GM23248 (cell line): Measurements from ENCODE around the gene DPP10. TPM values are rescaled to one million over a fixed set of nuclear protein-coding genes. Genes with fewer than 3 reads are reported as not detected.

Experiments used
- DNase-seq: peaks from one replicate; pipeline ENCODE4 v3.0.0-alpha.2; 2015
- H2AFZ ChIP-seq: fragments of 200-600 bp; sonication (generic); 2 replicates; pipeline ENCODE4 v1.6.1; 2016; ENCODE audit warnings: antibody characterized with exemption
- H3F3A ChIP-seq: fragments of 200-600 bp; sonication (generic); 2 replicates; pipeline ENCODE4 v1.6.1; 2016; ENCODE audit warnings: mild to moderate bottlenecking, antibody characterized with exemption, mixed run types; ENCODE audit not compliant: insufficient read depth
- H3K27ac ChIP-seq: fragments of 200-600 bp; sonication (generic); 2 replicates; pipeline ENCODE4 v1.5.1; 2016; ENCODE audit warnings: mild to moderate bottlenecking
- H3K27me3 ChIP-seq: fragments of 200-600 bp; sonication (generic); replicated peaks from 2 replicates; pipeline ENCODE4 v1.6.1; 2016; ENCODE audit warnings: mild to moderate bottlenecking; ENCODE audit not compliant: insufficient read depth
- H3K36me3 ChIP-seq: fragments of 200-600 bp; sonication (generic); 2 replicates; pipeline ENCODE4 v1.6.1; 2016; ENCODE audit warnings: low read depth, mild to moderate bottlenecking
- H3K4me1 ChIP-seq: fragments of 200-600 bp; sonication (generic); 2 replicates; pipeline ENCODE4 v1.6.1; 2016; ENCODE audit warnings: mild to moderate bottlenecking; ENCODE audit not compliant: insufficient read depth
- H3K4me2 ChIP-seq: fragments of 200-600 bp; sonication (generic); one replicate; pipeline ENCODE4 v1.6.1; 2016; ENCODE audit warnings: mild to moderate bottlenecking; ENCODE audit not compliant: unreplicated experiment
- H3K4me3 ChIP-seq: fragments of 200-600 bp; sonication (generic); 2 replicates; pipeline ENCODE4 v1.5.1; 2016; ENCODE audit warnings: mild to moderate bottlenecking
- H3K79me2 ChIP-seq: fragments of 200-600 bp; sonication (generic); 2 replicates; pipeline ENCODE4 v1.6.1; 2016; ENCODE audit warnings: mild to moderate bottlenecking; ENCODE audit not compliant: insufficient read depth
- H3K9ac ChIP-seq: fragments of 200-600 bp; sonication (generic); 2 replicates; pipeline ENCODE4 v1.6.1; 2016; ENCODE audit warnings: mild to moderate bottlenecking
- H3K9me2 ChIP-seq: fragments of 200-600 bp; sonication (generic); 2 replicates; pipeline ENCODE4 v1.6.1; 2016; ENCODE audit warnings: mixed run types, mild to moderate bottlenecking, moderate library complexity; ENCODE audit not compliant: insufficient read depth
- H3K9me3 ChIP-seq: fragments of 200-600 bp; sonication (generic); one replicate; pipeline ENCODE4 v1.6.1; 2017; ENCODE audit warnings: low read depth
- H4K20me1 ChIP-seq: fragments of 200-600 bp; sonication (generic); 2 replicates; pipeline ENCODE4 v1.6.0; 2016; ENCODE audit not compliant: insufficient read depth
- EZH2 ChIP-seq: fragments of 200-600 bp; sonication (generic); IDR thresholded peaks from 2 replicates; pipeline ENCODE4 v1.6.1; 2018; ENCODE audit warnings: antibody characterized with exemption, mild to moderate bottlenecking; ENCODE audit not compliant: insufficient read depth, poor library complexity, severe bottlenecking
- EZH2phosphoT487 ChIP-seq: fragments of 200-600 bp; sonication (generic); IDR thresholded peaks from 2 replicates; pipeline ENCODE4 v1.6.1; 2018; ENCODE audit warnings: antibody characterized with exemption, moderate library complexity, mild to moderate bottlenecking, low read depth; ENCODE audit not compliant: insufficient read depth
- WGBS, 2 experiments: methylation state at CpG; one replicate each; pipeline ENCODE4 v1.1.6; 2015 to 2017; ENCODE audit warnings: low lambda C conversion rate in 2 of 2, low coverage in 1 of 2; ENCODE audit errors: missing lambda C conversion rate in 2 of 2; 5-methylcytosine and 5-hydroxymethylcytosine counted together
- in situ Hi-C: fragments of 300-500 bp; cut with MboI; formaldehyde crosslinking; loops from 2 replicates; pipeline ENCODE4 v1.15.0; 2020
- polyA plus RNA-seq: library from polyadenylated mRNA; unstranded; fragments of >200 nt; fragmentation: Nextera tagmentation; extraction: Ambion mirVana; gene quantifications from 2 replicates; pipeline ENCODE4 v1.2.1, GENCODE V29; 2016
- total RNA-seq: library from RNA; depleted of rRNA; stranded (reverse); fragments of >200 nt; shearing (Covaris generic); gene quantifications from 2 replicates; pipeline ENCODE4 v1.2.3, GENCODE V29; 2014

DPP10 gene
- total and polyA plus RNA-seq, 2 experiments from 2014 or later: not detected

DNA sequence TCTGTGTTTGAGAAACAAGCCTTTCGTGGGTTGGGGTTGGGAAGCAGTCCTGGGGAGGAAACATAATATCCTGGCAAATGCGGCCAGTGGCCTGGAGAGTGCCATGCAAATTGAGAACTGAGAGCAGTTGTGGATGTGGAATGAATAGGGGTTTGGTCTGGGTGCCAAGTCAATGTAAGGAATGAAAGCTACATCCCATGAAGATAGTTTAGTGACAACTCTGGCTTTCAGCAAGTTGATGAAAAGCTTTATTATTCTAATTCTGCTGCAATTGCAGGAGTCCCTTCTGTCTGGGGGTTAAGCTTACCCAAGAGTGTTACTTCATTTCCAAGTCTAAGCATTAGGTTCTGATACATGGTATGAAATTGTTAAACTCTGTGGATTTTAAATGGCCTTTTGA, 771.6 kb downstream of the DPP10 start:
- Histone ChIP-seq H3K4me2 (no peak overlapping the region), H3K27me3 (no peaks in the 10 kb centered on the region), H3F3A (no peaks in the 10 kb centered on the region), H3K9ac (no peak overlapping the region), H3K9me2 (no peaks in the 10 kb centered on the region), H3K79me2 (no peaks in the 10 kb centered on the region), H3K9me3 (no peaks in the 10 kb centered on the region), H3K4me3 (no peak overlapping the region), H4K20me1 (no peaks in the 10 kb centered on the region), H3K27ac (no peak overlapping the region), H2AFZ (no peak overlapping the region), H3K36me3 (no peaks in the 10 kb centered on the region), H3K4me1 (no peaks in the 10 kb centered on the region)
- in situ Hi-C loops: no loop called here
- no peak for DNase-seq
- WGBS, 2 experiments: 22 to 26% methylated on average over 2 of the region's 2 CpGs
- no peak for TF ChIP-seq EZH2phosphoT487
- TF ChIP-seq EZH2: no peak

DNA sequence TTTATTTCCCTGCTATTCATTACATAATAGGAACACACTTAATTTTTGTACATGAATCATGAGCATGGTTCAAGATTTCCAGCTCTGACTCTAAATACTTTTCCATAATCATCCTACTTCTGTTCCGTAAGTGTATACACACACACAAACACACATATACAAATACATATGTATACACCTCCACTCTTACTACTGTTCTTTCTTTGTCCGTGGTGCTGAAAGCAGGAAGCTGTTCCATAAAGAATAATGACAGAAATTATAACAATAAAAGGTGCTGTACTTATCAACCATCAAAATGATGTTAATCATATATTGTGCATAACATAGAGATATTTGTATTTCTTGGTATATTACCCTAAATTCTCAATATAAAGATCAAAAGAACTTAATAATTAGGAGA, 776.9 kb downstream of the DPP10 start:
- Histone ChIP-seq H3K27ac (no peak overlapping the region), H3K4me1 (no peaks in the 10 kb centered on the region), H3K4me2 (no peak overlapping the region), H4K20me1 (no peaks in the 10 kb centered on the region), H3K79me2 (no peaks in the 10 kb centered on the region), H3F3A (no peaks in the 10 kb centered on the region), H3K36me3 (no peaks in the 10 kb centered on the region), H3K27me3 (no peaks in the 10 kb centered on the region), H3K9ac (no peak overlapping the region), H3K9me3 (no peaks in the 10 kb centered on the region), H3K4me3 (no peak overlapping the region), H3K9me2 (no peaks in the 10 kb centered on the region), H2AFZ (no peak overlapping the region)
- in situ Hi-C loops: no loop called here
- DNase-seq: no peak
- WGBS, 2 experiments: 35 to 43% methylated on average over 2 of the region's 2 CpGs
- TF ChIP-seq EZH2phosphoT487 (no peak), EZH2 (no peak)

DNA sequence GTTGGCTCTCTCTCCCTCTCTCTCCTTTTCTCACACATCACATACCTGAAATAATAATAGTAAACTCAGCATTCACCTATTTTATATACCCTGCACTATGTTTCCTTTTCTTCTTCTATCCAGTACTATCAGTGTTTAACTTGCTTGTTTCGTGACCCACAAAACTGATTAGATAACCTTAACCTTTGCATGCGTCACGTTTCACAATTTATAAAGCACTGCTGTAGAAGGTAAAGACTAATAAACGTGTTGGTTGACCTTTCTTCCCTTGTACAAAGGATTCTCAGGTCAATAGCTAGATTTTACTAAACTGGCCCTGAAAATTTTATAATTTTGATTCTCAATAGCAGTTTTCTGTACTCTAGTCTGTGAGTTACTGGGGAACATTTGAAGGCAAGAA, 791.7 kb downstream of the DPP10 start:
- Histone ChIP-seq H3K4me2 (no peak overlapping the region), H3K27me3 (no peaks in the 10 kb centered on the region), H3K27ac (no peak overlapping the region), H4K20me1 (no peaks in the 10 kb centered on the region), H3K9me3 (no peaks in the 10 kb centered on the region), H3K79me2 (no peaks in the 10 kb centered on the region), H3K36me3 (no peaks in the 10 kb centered on the region), H3K9ac (no peak overlapping the region), H3K9me2 (no peaks in the 10 kb centered on the region), H2AFZ (no peak overlapping the region), H3K4me3 (no peak overlapping the region), H3K4me1 (no peaks in the 10 kb centered on the region), H3F3A (no peaks in the 10 kb centered on the region)
- WGBS, 2 experiments: 13 to 24% methylated on average over 4 of the region's 4 CpGs
- TF ChIP-seq EZH2 (no peak), EZH2phosphoT487 (no peak)
- in situ Hi-C loops: no loop called here
- no peak for DNase-seq

DNA sequence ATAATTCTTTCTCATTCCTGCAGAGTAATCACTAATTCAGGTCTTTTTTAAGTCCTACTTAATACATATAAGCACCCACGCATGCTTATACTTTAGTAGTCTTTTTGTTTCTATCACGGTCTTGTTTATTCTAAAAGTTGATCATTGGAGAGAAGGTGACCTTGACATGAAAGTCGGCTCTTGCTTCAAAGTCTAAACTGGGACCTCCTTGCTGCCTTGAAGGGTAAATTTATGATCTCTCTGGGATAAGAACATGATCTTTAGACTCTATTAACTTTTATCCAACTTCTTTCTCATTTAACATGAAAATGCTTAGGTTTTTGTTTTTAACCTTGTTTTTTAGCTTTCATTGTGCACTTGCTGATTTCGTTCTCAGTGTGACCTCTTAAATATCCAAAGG, 792.3 kb downstream of the DPP10 start:
- Histone ChIP-seq H4K20me1 (no peaks in the 10 kb centered on the region), H3K79me2 (no peaks in the 10 kb centered on the region), H3K27me3 (no peaks in the 10 kb centered on the region), H3K9ac (no peak overlapping the region), H3F3A (no peaks in the 10 kb centered on the region), H3K36me3 (no peaks in the 10 kb centered on the region), H3K27ac (no peak overlapping the region), H3K9me3 (no peaks in the 10 kb centered on the region), H2AFZ (no peak overlapping the region), H3K9me2 (no peaks in the 10 kb centered on the region), H3K4me3 (no peak overlapping the region), H3K4me1 (no peaks in the 10 kb centered on the region), H3K4me2 (no peak overlapping the region)
- DNase-seq: no peak
- in situ Hi-C loops: no loop called here
- 25 to 26% methylated on average over 4 of the region's 4 CpGs for WGBS, 2 experiments
- TF ChIP-seq EZH2: no peak

DNA sequence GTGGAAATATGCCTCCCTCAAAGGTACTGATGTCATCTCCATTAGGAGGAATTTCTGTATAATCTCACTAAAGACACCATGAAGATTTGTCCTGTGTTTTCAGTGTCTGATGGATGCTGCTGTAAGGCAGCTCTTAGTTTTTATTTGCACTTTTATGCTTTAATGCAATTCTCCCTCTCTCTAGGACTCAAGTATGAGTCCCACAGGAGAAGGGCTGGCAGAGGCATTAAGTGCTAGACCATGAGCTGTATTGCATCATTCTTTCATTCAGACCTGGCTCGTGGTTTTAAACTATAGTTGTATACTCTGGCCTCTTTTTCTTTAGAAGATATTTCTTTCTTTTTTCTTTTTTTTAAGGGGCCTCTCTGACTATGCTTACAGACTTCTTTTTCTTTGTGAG, 805.6 kb downstream of the DPP10 start:
- Histone ChIP-seq H3F3A (no peaks in the 10 kb centered on the region), H3K4me1 (no peaks in the 10 kb centered on the region), H3K36me3 (no peaks in the 10 kb centered on the region), H3K4me2 (no peak overlapping the region), H3K4me3 (no peak overlapping the region), H3K79me2 (no peaks in the 10 kb centered on the region), H3K9me2 (no peaks in the 10 kb centered on the region), H3K27me3 (no peaks in the 10 kb centered on the region), H3K27ac (no peak overlapping the region), H3K9me3 (no peaks in the 10 kb centered on the region), H2AFZ (no peak overlapping the region), H4K20me1 (no peaks in the 10 kb centered on the region), H3K9ac (no peak overlapping the region)
- in situ Hi-C loops: no loop called here
- DNase-seq: no peak
- TF ChIP-seq EZH2phosphoT487: no peak
- no peak for TF ChIP-seq EZH2
- 5 to 6% methylated on average over 1 of the region's 1 CpG for WGBS, 2 experiments
